ENCODE data around the gene PSMB5. TPM values are rescaled to one million over a fixed set of nuclear protein-coding genes. Genes with fewer than 3 reads are reported as not detected.

The PSMB5 gene
- total and polyA plus RNA-seq, 2 of the 13 experiments (the other 11 are each of a cell fraction or from before 2014, with no cell fraction given): 705 to 871 TPM

DNA sequence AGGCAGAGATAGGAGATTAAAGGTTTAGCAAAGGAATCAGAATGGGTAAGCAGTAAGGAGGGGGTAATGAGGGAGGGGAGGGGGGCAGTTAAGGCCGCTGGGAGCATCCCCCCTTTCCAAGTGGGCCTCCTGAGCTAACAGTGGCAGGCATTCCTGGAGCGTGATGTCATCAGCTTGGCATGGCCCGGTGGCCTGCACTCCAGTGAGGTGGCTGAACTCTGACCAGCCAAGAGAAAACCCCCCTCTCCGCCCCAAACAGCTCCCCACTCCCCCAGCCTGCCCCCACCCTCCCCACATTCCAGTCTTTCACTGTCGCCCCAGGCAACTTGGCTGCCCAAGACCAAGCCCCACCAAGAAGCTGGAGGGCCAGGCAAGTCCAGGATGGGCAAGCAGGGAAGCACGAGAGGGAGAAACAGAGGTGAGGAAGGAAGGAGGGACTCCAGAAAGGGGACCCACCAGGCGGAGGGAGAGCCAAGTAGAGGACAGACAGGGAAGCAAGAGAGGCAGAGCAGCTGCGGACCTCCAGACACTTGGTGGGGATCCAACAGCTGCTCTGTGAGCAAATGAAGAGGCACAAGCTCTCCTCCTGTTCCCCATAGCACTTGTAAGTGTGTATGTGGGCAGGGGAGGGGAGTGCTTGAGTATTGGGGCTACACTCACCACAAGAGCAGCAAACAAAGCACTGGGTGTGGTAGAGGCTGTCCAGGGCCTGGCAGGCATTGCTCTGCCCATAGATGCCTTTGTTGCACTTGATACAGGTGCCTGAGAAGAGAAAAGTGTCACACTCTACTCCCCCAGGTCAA is 56.8 kb downstream of the PSMB5 start (continued):
- TF ChIP-seq RBFOX2 (IDR thresholded peaks at IDR 0.05; ENCODE audit: low read depth, low read length) (no peak), ZNF282 (IDR thresholded peaks at IDR 0.05; ENCODE audit: partially characterized antibody) (peak; percentile 19), RFX5 (IDR thresholded peaks at IDR 0.05; ENCODE audit: low read depth, low read length) (peak; percentile 52), ZBTB2 (CRISPR knock-in tag; IDR thresholded peaks at IDR 0.05; ENCODE audit: low read depth) (no peak), ZFP1 (CRISPR knock-in tag; IDR thresholded peaks at IDR 0.05) (no peak), NR2F6 (IDR thresholded peaks at IDR 0.05) (no peak), NR2F6 (CRISPR knock-in tag; IDR thresholded peaks at IDR 0.05) (peak; percentile 94), KAT7 (CRISPR knock-in tag; IDR thresholded peaks at IDR 0.05; ENCODE audit: borderline replicate concordance) (peak; percentile 55; the same call in 1 of the 2 replicates), ZNF570 (CRISPR knock-in tag; IDR thresholded peaks at IDR 0.05; ENCODE audit: borderline replicate concordance) (0 out of 2 replicates have a peak, but pooled peaks have one; percentile 57), ZKSCAN1 (IDR thresholded peaks at IDR 0.05; ENCODE audit: low read length) (no peak; the same call in 1 of the 2 replicates), ZZZ3 (CRISPR knock-in tag; IDR thresholded peaks at IDR 0.05; ENCODE audit: borderline replicate concordance) (peak; percentile 89), NFYB (CRISPR knock-in tag; IDR thresholded peaks at IDR 0.05) (peak; percentile 34; the same call in 1 of the 2 replicates), ZNF232 (CRISPR knock-in tag; IDR thresholded peaks at IDR 0.05; ENCODE audit: borderline replicate concordance) (no peak), NFIC (IDR thresholded peaks at IDR 0.05; ENCODE audit: low read length) (no peak), MED13 (CRISPR knock-in tag; IDR thresholded peaks at IDR 0.05) (no peak), ZNF776 (CRISPR knock-in tag; IDR thresholded peaks at IDR 0.05) (no peak), CBX2 (IDR thresholded peaks at IDR 0.05; ENCODE audit: low read depth, low read length) (no peak), CBX2 (CRISPR knock-in tag; IDR thresholded peaks at IDR 0.05; ENCODE audit: low read depth) (no peak), ZSCAN22 (CRISPR knock-in tag; IDR thresholded peaks at IDR 0.05) (peak; percentile 57; the same call in 1 of the 2 replicates), DMAP1 (CRISPR knock-in tag; IDR thresholded peaks at IDR 0.05) (peak; percentile 75), SRF (IDR thresholded peaks at IDR 0.05; ENCODE audit: low read depth, low read length) (peak; percentile 61; the same call in 1 of the 2 replicates), SRSF1 (optimal IDR thresholded peaks at IDR 0.05; ENCODE audit: low read depth, low read length) (peak; percentile 94), ZFP41 (CRISPR knock-in tag; IDR thresholded peaks at IDR 0.05; ENCODE audit: borderline replicate concordance) (no peak), CEBPG (CRISPR knock-in tag; IDR thresholded peaks at IDR 0.05) (peak; percentile 86), SOX6 (IDR thresholded peaks at IDR 0.05) (no peak), SOX6 (CRISPR knock-in tag; IDR thresholded peaks at IDR 0.05) (no peak), JUND (CRISPR knock-in tag; IDR thresholded peaks at IDR 0.05) (no peak)
- TF ChIP-seq, protein P1, sequence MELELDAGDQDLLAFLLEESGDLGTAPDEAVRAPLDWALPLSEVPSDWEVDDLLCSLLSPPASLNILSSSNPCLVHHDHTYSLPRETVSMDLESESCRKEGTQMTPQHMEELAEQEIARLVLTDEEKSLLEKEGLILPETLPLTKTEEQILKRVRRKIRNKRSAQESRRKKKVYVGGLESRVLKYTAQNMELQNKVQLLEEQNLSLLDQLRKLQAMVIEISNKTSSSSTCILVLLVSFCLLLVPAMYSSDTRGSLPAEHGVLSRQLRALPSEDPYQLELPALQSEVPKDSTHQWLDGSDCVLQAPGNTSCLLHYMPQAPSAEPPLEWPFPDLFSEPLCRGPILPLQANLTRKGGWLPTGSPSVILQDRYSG (CRISPR knock-in tag; IDR thresholded peaks at IDR 0.05): no peak
- TF ChIP-seq, protein P2, sequence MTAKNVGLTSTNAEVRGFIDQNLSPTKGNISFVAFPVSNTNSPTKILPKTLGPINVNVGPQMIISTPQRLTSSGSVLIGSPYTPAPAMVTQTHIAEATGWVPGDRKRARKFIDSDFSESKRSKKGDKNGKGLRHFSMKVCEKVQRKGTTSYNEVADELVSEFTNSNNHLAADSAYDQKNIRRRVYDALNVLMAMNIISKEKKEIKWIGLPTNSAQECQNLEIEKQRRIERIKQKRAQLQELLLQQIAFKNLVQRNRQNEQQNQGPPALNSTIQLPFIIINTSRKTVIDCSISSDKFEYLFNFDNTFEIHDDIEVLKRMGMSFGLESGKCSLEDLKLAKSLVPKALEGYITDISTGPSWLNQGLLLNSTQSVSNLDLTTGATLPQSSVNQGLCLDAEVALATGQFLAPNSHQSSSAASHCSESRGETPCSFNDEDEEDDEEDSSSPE (CRISPR knock-in tag; IDR thresholded peaks at IDR 0.05): peak; percentile 60
- TF ChIP-seq, protein P3, sequence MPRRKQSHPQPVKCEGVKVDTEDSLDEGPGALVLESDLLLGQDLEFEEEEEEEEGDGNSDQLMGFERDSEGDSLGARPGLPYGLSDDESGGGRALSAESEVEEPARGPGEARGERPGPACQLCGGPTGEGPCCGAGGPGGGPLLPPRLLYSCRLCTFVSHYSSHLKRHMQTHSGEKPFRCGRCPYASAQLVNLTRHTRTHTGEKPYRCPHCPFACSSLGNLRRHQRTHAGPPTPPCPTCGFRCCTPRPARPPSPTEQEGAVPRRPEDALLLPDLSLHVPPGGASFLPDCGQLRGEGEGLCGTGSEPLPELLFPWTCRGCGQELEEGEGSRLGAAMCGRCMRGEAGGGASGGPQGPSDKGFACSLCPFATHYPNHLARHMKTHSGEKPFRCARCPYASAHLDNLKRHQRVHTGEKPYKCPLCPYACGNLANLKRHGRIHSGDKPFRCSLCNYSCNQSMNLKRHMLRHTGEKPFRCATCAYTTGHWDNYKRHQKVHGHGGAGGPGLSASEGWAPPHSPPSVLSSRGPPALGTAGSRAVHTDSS (CRISPR knock-in tag; conservative IDR thresholded peaks at IDR 0.05): no peak
